ENCODE data around the gene SMIM24. TPM values are rescaled to one million over a fixed set of nuclear protein-coding genes. Genes with fewer than 3 reads are reported as not detected.
A peak's percentile ranks its signal among the peaks of the same experiment; 100 is the strongest.

The SMIM24 gene
- total RNA-seq, 1 experiment from 2014 or later, result not detected

DNA sequence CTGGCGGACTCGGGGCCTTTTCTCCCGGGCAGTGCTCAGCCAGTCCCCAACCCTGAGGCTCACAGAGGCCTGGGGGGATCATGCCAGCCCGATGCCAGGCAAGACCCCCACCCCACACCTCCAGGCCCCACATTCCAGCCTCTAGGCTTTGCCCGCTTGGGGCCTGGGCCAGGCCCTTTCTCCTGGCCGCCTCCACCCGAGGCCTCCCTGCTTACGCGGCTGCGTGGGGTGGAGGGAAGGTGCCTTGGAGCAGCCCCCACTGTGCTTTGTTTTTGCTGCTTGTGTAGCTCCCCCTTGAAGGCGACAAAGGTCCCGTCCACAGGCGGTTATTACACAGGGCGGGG lies 38.4 kb downstream of the SMIM24 start:
- no peak overlapping the region for H3K4me3 Mint-ChIP-seq (ENCODE audit: unreplicated experiment)
- POLR2A ChIA-PET, result interaction anchor here (1.5 kb wide), 1 partner anchor 77 kb away, joined by 3 read pairs; no protein-coding TSS in a partner anchor

DNA sequence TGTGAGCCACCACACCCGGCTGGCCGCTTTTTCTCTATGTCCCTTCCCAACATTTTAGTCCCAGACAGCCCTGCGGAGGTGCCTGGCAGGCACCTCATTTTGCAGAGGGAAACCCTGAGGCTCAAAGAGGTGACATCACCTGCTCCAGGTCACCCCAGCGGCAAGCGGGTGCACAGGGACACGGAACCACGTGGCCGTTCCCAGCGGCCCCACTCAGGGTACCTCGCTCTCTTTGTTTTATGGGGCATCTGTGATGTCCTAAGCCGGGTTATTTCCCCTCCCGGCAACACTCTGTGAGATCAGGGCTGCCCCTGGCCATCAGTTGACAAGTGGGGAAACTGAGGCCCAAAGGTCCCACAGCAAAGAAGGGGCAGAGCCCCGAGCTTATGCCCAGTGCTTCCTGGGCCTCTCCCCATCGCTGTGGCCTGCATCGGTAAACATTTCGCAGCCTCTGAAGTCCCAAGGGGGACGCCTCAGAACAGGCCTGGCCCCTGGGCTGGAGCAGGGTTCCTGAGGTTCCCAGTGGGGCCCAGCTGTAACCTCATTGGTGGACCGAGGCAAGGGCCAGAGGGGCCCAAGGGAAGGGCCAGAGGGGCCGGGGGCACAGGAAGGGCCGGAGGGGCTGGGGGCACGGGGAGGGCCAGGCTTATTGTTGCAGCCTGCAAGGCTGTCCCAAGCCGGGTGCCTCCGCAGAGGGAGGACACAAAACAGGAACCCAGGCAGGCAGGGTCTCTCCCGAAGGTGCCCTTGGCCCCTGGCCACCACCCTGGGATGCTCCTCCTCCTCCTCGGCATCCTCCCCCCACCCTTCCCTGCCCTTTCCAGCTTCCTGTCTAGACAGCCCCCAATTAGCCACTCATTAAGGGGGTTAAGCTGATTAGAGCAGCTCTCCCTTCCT lies 39.0 kb downstream of the SMIM24 start:
- TF ChIP-seq, protein P1, sequence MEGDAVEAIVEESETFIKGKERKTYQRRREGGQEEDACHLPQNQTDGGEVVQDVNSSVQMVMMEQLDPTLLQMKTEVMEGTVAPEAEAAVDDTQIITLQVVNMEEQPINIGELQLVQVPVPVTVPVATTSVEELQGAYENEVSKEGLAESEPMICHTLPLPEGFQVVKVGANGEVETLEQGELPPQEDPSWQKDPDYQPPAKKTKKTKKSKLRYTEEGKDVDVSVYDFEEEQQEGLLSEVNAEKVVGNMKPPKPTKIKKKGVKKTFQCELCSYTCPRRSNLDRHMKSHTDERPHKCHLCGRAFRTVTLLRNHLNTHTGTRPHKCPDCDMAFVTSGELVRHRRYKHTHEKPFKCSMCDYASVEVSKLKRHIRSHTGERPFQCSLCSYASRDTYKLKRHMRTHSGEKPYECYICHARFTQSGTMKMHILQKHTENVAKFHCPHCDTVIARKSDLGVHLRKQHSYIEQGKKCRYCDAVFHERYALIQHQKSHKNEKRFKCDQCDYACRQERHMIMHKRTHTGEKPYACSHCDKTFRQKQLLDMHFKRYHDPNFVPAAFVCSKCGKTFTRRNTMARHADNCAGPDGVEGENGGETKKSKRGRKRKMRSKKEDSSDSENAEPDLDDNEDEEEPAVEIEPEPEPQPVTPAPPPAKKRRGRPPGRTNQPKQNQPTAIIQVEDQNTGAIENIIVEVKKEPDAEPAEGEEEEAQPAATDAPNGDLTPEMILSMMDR (IDR thresholded peaks at IDR 0.05; ENCODE audit: unreplicated experiment), result no peak
- no peak overlapping the region for H3K27ac Mint-ChIP-seq (ENCODE audit: low read depth, unreplicated experiment)
- ChIA-PET POLR2A (no interaction called here), CTCF (interaction anchor here (0.7 to 1.9 kb wide), 5 partner anchors 12 to 137 kb away, joined by 3 to 5 read pairs (median 4); no protein-coding TSS in a partner anchor)
- H3K27me3 Mint-ChIP-seq (ENCODE audit: insufficient read depth, unreplicated experiment), result no peaks in the 10 kb centered on the region
- no TSS peak for BruUV-seq (replicated peaks)
- H3K4me1 Mint-ChIP-seq (ENCODE audit: insufficient read depth, unreplicated experiment), result no peaks in the 10 kb centered on the region
- no peak overlapping the region for H3K4me3 Mint-ChIP-seq (ENCODE audit: unreplicated experiment)
- no peaks in the 10 kb centered on the region for H3K9me3 Mint-ChIP-seq (ENCODE audit: unreplicated experiment)
- no peak for DNase-seq (ENCODE audit: unreplicated experiment)
- intact Hi-C loops (cut with micrococcal nuclease), result no loop called here
- peaks cover 97% of the 10 kb centered on the region for H3K36me3 Mint-ChIP-seq (ENCODE audit: insufficient read depth, unreplicated experiment)

More for the DNA sequence above, 38.4 kb downstream of the SMIM24 start:
- H3K27me3 Mint-ChIP-seq (ENCODE audit: insufficient read depth, unreplicated experiment), result no peaks in the 10 kb centered on the region
- no peak for DNase-seq (ENCODE audit: unreplicated experiment)
- no peaks in the 10 kb centered on the region for H3K9me3 Mint-ChIP-seq (ENCODE audit: unreplicated experiment)
- BruUV-seq (replicated peaks), result no TSS peak
- H3K36me3 Mint-ChIP-seq (ENCODE audit: insufficient read depth, unreplicated experiment), result peaks cover 97% of the 10 kb centered on the region
- TF ChIP-seq, protein P1 (IDR thresholded peaks at IDR 0.05; ENCODE audit: unreplicated experiment), result no peak
- H3K27ac Mint-ChIP-seq (ENCODE audit: low read depth, unreplicated experiment), result no peak overlapping the region
- CTCF ChIA-PET, result interaction anchor here (0.7 to 1.9 kb wide), 4 partner anchors 12 to 137 kb away, joined by 3 to 5 read pairs (median 4); no protein-coding TSS in a partner anchor
- H3K4me1 Mint-ChIP-seq (ENCODE audit: insufficient read depth, unreplicated experiment), result no peaks in the 10 kb centered on the region
- intact Hi-C loops (cut with micrococcal nuclease), result no loop called here

DNA sequence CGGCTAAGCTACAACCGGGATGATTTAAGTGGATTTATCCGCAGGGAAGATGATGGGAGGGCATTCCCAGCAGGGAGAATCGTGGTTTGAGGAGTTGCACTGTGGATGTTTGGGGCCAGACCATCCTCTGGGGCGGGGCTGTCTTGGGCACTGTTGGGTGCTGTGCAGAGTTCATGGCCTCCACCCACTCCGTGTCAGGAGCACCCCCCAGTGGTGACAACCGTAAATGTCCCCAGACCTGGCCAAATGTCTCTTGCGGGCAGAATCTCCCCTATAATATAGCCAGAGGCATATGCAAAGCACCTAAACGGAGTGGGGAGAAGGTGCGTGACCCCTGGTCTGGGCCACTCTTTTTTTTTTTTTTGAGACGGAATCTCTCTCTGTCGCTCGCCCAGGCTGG lies 40.2 kb downstream of the SMIM24 start:
- intact Hi-C loops (cut with micrococcal nuclease), result loop anchor here (1.0 kb wide), 1 partner anchor 113 kb away; no protein-coding TSS in a partner anchor
- CTCF ChIA-PET, result interaction anchor here (0.5 to 1.9 kb wide), 5 partner anchors 10 to 123 kb away, joined by 3 to 5 read pairs (median 4); no protein-coding TSS in a partner anchor
- BruUV-seq (replicated peaks), result no TSS peak
- Mint-ChIP-seq H3K27me3 (ENCODE audit: insufficient read depth, unreplicated experiment) (no peaks in the 10 kb centered on the region), H3K36me3 (ENCODE audit: insufficient read depth, unreplicated experiment) (peaks cover 96% of the 10 kb centered on the region), H3K4me1 (ENCODE audit: insufficient read depth, unreplicated experiment) (no peaks in the 10 kb centered on the region), H3K9me3 (ENCODE audit: unreplicated experiment) (no peaks in the 10 kb centered on the region), H3K27ac (ENCODE audit: low read depth, unreplicated experiment) (no peak overlapping the region), H3K4me3 (ENCODE audit: unreplicated experiment) (no peak overlapping the region)
- POLR2A ChIA-PET, result no interaction called here
- TF ChIP-seq, protein P1 (IDR thresholded peaks at IDR 0.05; ENCODE audit: unreplicated experiment), result peak; percentile 38
- peak; percentile 56 for DNase-seq (ENCODE audit: unreplicated experiment)
